GM21528 (cell line): Measurements from ENCODE around the gene INTS15.
"Not testable (repeated sequence)": the region's sequence is repeated elsewhere in the genome, so short reads cannot be mapped to it uniquely, and the experiment has no call there.

ENCODE experiments used
- ATAC-seq: cut with Tn5 transposase; IDR thresholded peaks from one replicate; pipeline ENCODE4 v1.9.1; 2021; ENCODE audit warnings: mild to moderate bottlenecking, moderate library complexity; ENCODE audit not compliant: unreplicated experiment, low FRiP score

Gene INTS15

GRCh38 chr7:6616854-6617643 lies 27.2 kb downstream of the INTS15 start:
- ATAC-seq = no peak

- no peak for ATAC-seq
Measured at GRCh38 chr7:6618621-6619020, 28.8 kb downstream of the INTS15 start.

- no peak for ATAC-seq
Measured at GRCh38 chr7:6619961-6620360, 30.1 kb downstream of the INTS15 start.

GRCh38 chr7:6621195-6622133 lies 31.6 kb downstream of the INTS15 start:
- ATAC-seq = no peak

- no peak for ATAC-seq
Measured at GRCh38 chr7:6622134-6622710, 32.4 kb downstream of the INTS15 start.

- no peak for ATAC-seq
Measured at GRCh38 chr7:6623589-6624245, 33.9 kb downstream of the INTS15 start.

- ATAC-seq = no peak
Measured at GRCh38 chr7:6624246-6624611, 34.4 kb downstream of the INTS15 start.

GRCh38 chr7:6628045-6628444 lies 38.2 kb downstream of the INTS15 start:
- ATAC-seq = no peak

GRCh38 chr7:6630007-6630849 lies 40.4 kb downstream of the INTS15 start:
- no peak for ATAC-seq

GRCh38 chr7:6631605-6632004 lies 41.8 kb downstream of the INTS15 start:
- no peak for ATAC-seq

GRCh38 chr7:6634021-6634420 lies 44.2 kb downstream of the INTS15 start:
- ATAC-seq = no peak

- not testable (repeated sequence) for ATAC-seq
Measured at GRCh38 chr7:6634971-6635370, 45.1 kb downstream of the INTS15 start.

GRCh38 chr7:6636741-6637543 lies 47.1 kb downstream of the INTS15 start, which contains the start of gene ZNF316:
Gene ZNF316 (plus strand): TSS chr7:6637318. CDS start chr7:6642410, 5,092 bp downstream.
- peak; percentile 63 for ATAC-seq

- ATAC-seq = peak; percentile 79
Measured at GRCh38 chr7:6637544-6638229, 47.9 kb downstream of the INTS15 start.

GRCh38 chr7:6639032-6639431 lies 49.2 kb downstream of the INTS15 start:
- ATAC-seq = no peak

GRCh38 chr7:6639627-6640026 lies 49.8 kb downstream of the INTS15 start:
- no peak for ATAC-seq

- ATAC-seq = no peak
Measured at GRCh38 chr7:6640246-6640721, 50.5 kb downstream of the INTS15 start.
